ENCODE results near the gene SORCS3. TPM values are rescaled to one million over a fixed set of nuclear protein-coding genes. Genes with fewer than 3 reads are reported as not detected.

Gene SORCS3
- total and polyA plus RNA-seq, 7 donors, result 0.15 to 1.1 (median 0.33) TPM; not detected in 2

- intact Hi-C loops (cut with DNase I), result no loop called here
- DNase-seq, result no peak
- H3K4me1 ChIP-seq, result no peaks in the 10 kb centered on the region
- no peaks in the 10 kb centered on the region for H3K27me3 ChIP-seq
- H3K27ac ChIP-seq, result no peak overlapping the region
- no peaks in the 10 kb centered on the region for H3K36me3 ChIP-seq
- H3K9me3 ChIP-seq, result no peaks in the 10 kb centered on the region
- H3K4me3 ChIP-seq, result no peak overlapping the region
- 57 to 76% methylated on average over 5 of the region's 5 CpGs for WGBS, 2 donors
- no peak for TF ChIP-seq EP300 (IDR thresholded peaks at IDR 0.05)
- TF ChIP-seq CTCF (IDR thresholded peaks at IDR 0.05), result no peak
- TF ChIP-seq POLR2A (IDR thresholded peaks at IDR 0.05), result no peak
- TF ChIP-seq POLR2AphosphoS5 (IDR thresholded peaks at IDR 0.05), result no peak
Measured at GRCh38 chr10:104904753-104905323, 263.7 kb downstream of the SORCS3 start.

GRCh38 chr10:104906112-104906511, 265.0 kb downstream of the SORCS3 start:
- no peak for DNase-seq
- Histone ChIP-seq H3K27ac (no peak overlapping the region), H3K4me1 (no peaks in the 10 kb centered on the region), H3K4me3 (no peak overlapping the region), H3K9me3 (no peaks in the 10 kb centered on the region), H3K36me3 (no peaks in the 10 kb centered on the region), H3K27me3 (no peaks in the 10 kb centered on the region)
- TF ChIP-seq POLR2A (IDR thresholded peaks at IDR 0.05), result no peak
- no peak for TF ChIP-seq CTCF (IDR thresholded peaks at IDR 0.05)
- no peak for TF ChIP-seq POLR2AphosphoS5 (IDR thresholded peaks at IDR 0.05)
- no peak for TF ChIP-seq EP300 (IDR thresholded peaks at IDR 0.05)
- intact Hi-C loops (cut with DNase I), result no loop called here
- 34 to 54% methylated on average over 3 of the region's 3 CpGs for WGBS, 2 donors

- TF ChIP-seq POLR2AphosphoS5 (IDR thresholded peaks at IDR 0.05), result no peak
- TF ChIP-seq CTCF (IDR thresholded peaks at IDR 0.05), result no peak
- TF ChIP-seq POLR2A (IDR thresholded peaks at IDR 0.05), result no peak
- TF ChIP-seq EP300 (IDR thresholded peaks at IDR 0.05), result no peak
- no peaks in the 10 kb centered on the region for H3K4me1 ChIP-seq
Measured at GRCh38 chr10:104907521-104907920, 266.4 kb downstream of the SORCS3 start.

GRCh38 chr10:104908581-104908980, 267.5 kb downstream of the SORCS3 start:
- WGBS, 2 donors, result 61 to 84% methylated on average over 2 of the region's 2 CpGs
- no peaks in the 10 kb centered on the region for H3K36me3 ChIP-seq
- no peaks in the 10 kb centered on the region for H3K9me3 ChIP-seq
- TF ChIP-seq POLR2A (IDR thresholded peaks at IDR 0.05) (no peak), POLR2AphosphoS5 (IDR thresholded peaks at IDR 0.05) (no peak), CTCF (IDR thresholded peaks at IDR 0.05) (no peak)
- intact Hi-C loops (cut with DNase I), result no loop called here
- DNase-seq, result no peak
- no peaks in the 10 kb centered on the region for H3K27me3 ChIP-seq
- no peaks in the 10 kb centered on the region for H3K4me1 ChIP-seq
- no peak overlapping the region for H3K4me3 ChIP-seq
- no peak overlapping the region for H3K27ac ChIP-seq

More at GRCh38 chr10:104907521-104907920, 266.4 kb downstream of the SORCS3 start:
- H3K4me3 ChIP-seq, result no peak overlapping the region
- no peak for DNase-seq
- no peaks in the 10 kb centered on the region for H3K9me3 ChIP-seq
- no peak overlapping the region for H3K27ac ChIP-seq
- H3K27me3 ChIP-seq, result no peaks in the 10 kb centered on the region
- H3K36me3 ChIP-seq, result no peaks in the 10 kb centered on the region
- WGBS, 2 donors, result 79 to 88% methylated on average over 4 of the region's 4 CpGs
- intact Hi-C loops (cut with DNase I), result no loop called here

- DNase-seq, result no peak
- Histone ChIP-seq H3K27ac (no peak overlapping the region), H3K4me3 (no peak overlapping the region), H3K9me3 (no peaks in the 10 kb centered on the region), H3K4me1 (no peaks in the 10 kb centered on the region), H3K36me3 (no peaks in the 10 kb centered on the region), H3K27me3 (no peaks in the 10 kb centered on the region)
- no peak for TF ChIP-seq EP300 (IDR thresholded peaks at IDR 0.05)
- TF ChIP-seq POLR2AphosphoS5 (IDR thresholded peaks at IDR 0.05), result no peak
- no peak for TF ChIP-seq CTCF (IDR thresholded peaks at IDR 0.05)
- no peak for TF ChIP-seq POLR2A (IDR thresholded peaks at IDR 0.05)
- WGBS, 2 donors, result 39 to 71% methylated on average over 3 of the region's 3 CpGs
- intact Hi-C loops (cut with DNase I), result no loop called here
Measured at GRCh38 chr10:104910712-104911111, 269.6 kb downstream of the SORCS3 start.

Data from sigmoid colon (tissue), 7 donors.